Panc1 (cell line): ENCODE data around the gene RBMS1. TPM values are rescaled to one million over a fixed set of nuclear protein-coding genes. Genes with fewer than 3 reads are reported as not detected.

Experiments
- ATAC-seq: fragments of 200-7000 bp; cut with Tn5 transposase; 2 replicates; pipeline ENCODE4 v1.9.1; 2020; ENCODE audit warnings: mild to moderate bottlenecking, moderate library complexity
- BruUV-seq: library from RNA; stranded (reverse); fragments of 400-500 nt; replicated peaks from 2 replicates; lab custom pipeline; 2021; lab: Mats Ljungman, UMichigan
- CTCF ChIA-PET: fragments of 300-600 bp; sonication (Branson Sonifier 250); formaldehyde crosslinking; loops from one replicate; lab custom pipeline; 2022; ENCODE audit warnings: antibody characterized with exemption; lab: Charles Lee
- POLR2A ChIA-PET: fragments of 300-600 bp; sonication (Branson Sonifier 250); formaldehyde crosslinking; loops from one replicate; lab custom pipeline; 2022; ENCODE audit warnings: antibody characterized with exemption; lab: Charles Lee
- DNase-seq: peaks from one replicate; pipeline ENCODE4 v3.0.0-alpha.2; 2010; ENCODE audit warnings: low read depth, low spot score
- H3K27ac ChIP-seq: 2 replicates; pipeline ENCODE4 v1.5.1; 2011; ENCODE audit warnings: mild to moderate bottlenecking, low read length, inconsistent platforms
- H3K27me3 ChIP-seq: fragments of 200-500 bp; sonication (Bioruptor generic); 2 replicates; pipeline ENCODE4 v1.6.0; 2014; ENCODE audit warnings: low read length, inconsistent platforms; ENCODE audit not compliant: control insufficient read depth, insufficient read depth
- H3K36me3 ChIP-seq: fragments of 200-500 bp; sonication (Bioruptor generic); 2 replicates; pipeline ENCODE4 v1.5.1; 2014; ENCODE audit warnings: inconsistent platforms, mild to moderate bottlenecking, low read length, moderate library complexity; ENCODE audit not compliant: control insufficient read depth, insufficient read depth
- H3K4me1 ChIP-seq: 2 replicates; pipeline ENCODE4 v1.5.1; 2011; ENCODE audit warnings: inconsistent platforms, mild to moderate bottlenecking, low read length, moderate library complexity; ENCODE audit not compliant: control insufficient read depth, insufficient read depth
- H3K4me3 ChIP-seq, 2 experiments: 2 replicates each; pipeline ENCODE4 v1.5.1; 2011 to 2012; ENCODE audit warnings: low read depth in 2 of 2, low read length in 2 of 2, mild to moderate bottlenecking in 2 of 2, inconsistent platforms in 1 of 2, moderate library complexity in 1 of 2
- H3K9me3 ChIP-seq: fragments of 200-500 bp; sonication (Bioruptor generic); 2 replicates; pipeline ENCODE4 v1.5.1; 2014; ENCODE audit warnings: low read depth, mild to moderate bottlenecking, inconsistent platforms, low read length, moderate library complexity; ENCODE audit not compliant: control insufficient read depth, insufficient read depth
- POLR2AphosphoS5 ChIP-seq: IDR thresholded peaks from 2 replicates; pipeline ENCODE4 v1.6.1; 2012; ENCODE audit warnings: mild to moderate bottlenecking, low read depth, low read length, moderate library complexity
- SIN3A ChIP-seq: IDR thresholded peaks from 2 replicates; pipeline ENCODE4 v1.6.1; 2012; ENCODE audit warnings: low read depth, mild to moderate bottlenecking, low read length, moderate library complexity, borderline replicate concordance; ENCODE audit not compliant: insufficient read depth
- TCF7L2 ChIP-seq: IDR thresholded peaks from 2 replicates; pipeline ENCODE4 v1.6.1; 2011; ENCODE audit warnings: mild to moderate bottlenecking, low read depth, low read length, inconsistent platforms
- in situ Hi-C: cut with HindIII; loops from 2 replicates; pipeline ENCODE4 v1.10.0; 2016; ENCODE audit warnings: low sequenced_read_pairs, low pct_unique_long_range_greater_than_20kb
- intact Hi-C: fragments of 100-400 bp; cut with micrococcal nuclease; formaldehyde crosslinking; loops from one replicate; pipeline ENCODE4 v1.10.0; 2022; ENCODE audit not compliant: unreplicated experiment
- total RNA-seq: library from RNA; stranded (reverse); gene quantifications from one replicate; pipeline ENCODE4 v1.2.1, GENCODE V29; 2021; ENCODE audit not compliant: unreplicated experiment
- TF ChIP-seq, protein P1 (sequence below), 2 experiments: IDR thresholded peaks; 2 replicates each; pipeline ENCODE4 v1.6.1; 2011 to 2012; ENCODE audit warnings: low read depth in 2 of 2, control low read depth in 1 of 2, low read length in 1 of 2, mild to moderate bottlenecking in 1 of 2, moderate library complexity in 1 of 2; ENCODE audit not compliant: insufficient read depth in 1 of 2
- TF ChIP-seq, protein P2 (sequence below): fragments of 450-650 bp; IDR thresholded peaks from 2 replicates; pipeline ENCODE4 v1.5.1; 2017; ENCODE audit warnings: mild to moderate bottlenecking

Gene RBMS1
- total RNA-seq, 1 experiment from 2014 or later, result 67.0 TPM

DNA sequence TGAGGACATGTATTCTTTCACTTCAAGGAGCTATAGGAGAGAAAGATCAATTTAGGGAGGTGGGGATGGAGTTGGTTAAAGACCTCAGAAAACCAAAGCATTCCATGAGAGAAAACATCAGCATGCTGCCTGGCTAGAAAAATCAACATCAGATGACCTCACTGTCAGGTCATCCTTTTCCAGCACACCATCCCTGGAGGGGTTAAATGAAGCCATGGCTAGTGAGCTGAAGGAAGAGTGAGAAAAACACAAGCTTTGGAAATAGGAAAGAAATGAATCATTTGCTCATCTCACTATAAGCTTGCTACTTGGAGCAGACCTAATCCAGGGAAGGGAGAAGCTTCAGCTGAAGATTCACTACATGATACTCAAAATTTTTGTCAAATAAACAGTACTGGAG, 184.0 kb downstream of the RBMS1 start:
- H3K36me3 ChIP-seq, result peaks cover 3% of the 10 kb centered on the region; the same call in 1 of the 2 replicates
- no peaks in the 10 kb centered on the region for H3K4me1 ChIP-seq
- BruUV-seq, result no TSS peak
- no peak for ATAC-seq
- no peaks in the 10 kb centered on the region for H3K27me3 ChIP-seq
- no peaks in the 10 kb centered on the region for H3K9me3 ChIP-seq
- no peak overlapping the region for H3K4me3 ChIP-seq
- ChIA-PET POLR2A (no interaction called here), CTCF (no interaction called here)
- intact Hi-C loops (no loop called here), in situ Hi-C loops (no loop called here)
- DNase-seq, result no peak
- no peak overlapping the region for H3K27ac ChIP-seq
- TF ChIP-seq TCF7L2, result no peak
- TF ChIP-seq, protein P1, sequence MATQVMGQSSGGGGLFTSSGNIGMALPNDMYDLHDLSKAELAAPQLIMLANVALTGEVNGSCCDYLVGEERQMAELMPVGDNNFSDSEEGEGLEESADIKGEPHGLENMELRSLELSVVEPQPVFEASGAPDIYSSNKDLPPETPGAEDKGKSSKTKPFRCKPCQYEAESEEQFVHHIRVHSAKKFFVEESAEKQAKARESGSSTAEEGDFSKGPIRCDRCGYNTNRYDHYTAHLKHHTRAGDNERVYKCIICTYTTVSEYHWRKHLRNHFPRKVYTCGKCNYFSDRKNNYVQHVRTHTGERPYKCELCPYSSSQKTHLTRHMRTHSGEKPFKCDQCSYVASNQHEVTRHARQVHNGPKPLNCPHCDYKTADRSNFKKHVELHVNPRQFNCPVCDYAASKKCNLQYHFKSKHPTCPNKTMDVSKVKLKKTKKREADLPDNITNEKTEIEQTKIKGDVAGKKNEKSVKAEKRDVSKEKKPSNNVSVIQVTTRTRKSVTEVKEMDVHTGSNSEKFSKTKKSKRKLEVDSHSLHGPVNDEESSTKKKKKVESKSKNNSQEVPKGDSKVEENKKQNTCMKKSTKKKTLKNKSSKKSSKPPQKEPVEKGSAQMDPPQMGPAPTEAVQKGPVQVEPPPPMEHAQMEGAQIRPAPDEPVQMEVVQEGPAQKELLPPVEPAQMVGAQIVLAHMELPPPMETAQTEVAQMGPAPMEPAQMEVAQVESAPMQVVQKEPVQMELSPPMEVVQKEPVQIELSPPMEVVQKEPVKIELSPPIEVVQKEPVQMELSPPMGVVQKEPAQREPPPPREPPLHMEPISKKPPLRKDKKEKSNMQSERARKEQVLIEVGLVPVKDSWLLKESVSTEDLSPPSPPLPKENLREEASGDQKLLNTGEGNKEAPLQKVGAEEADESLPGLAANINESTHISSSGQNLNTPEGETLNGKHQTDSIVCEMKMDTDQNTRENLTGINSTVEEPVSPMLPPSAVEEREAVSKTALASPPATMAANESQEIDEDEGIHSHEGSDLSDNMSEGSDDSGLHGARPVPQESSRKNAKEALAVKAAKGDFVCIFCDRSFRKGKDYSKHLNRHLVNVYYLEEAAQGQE (IDR thresholded peaks at IDR 0.05; ENCODE audit: insufficient read depth in 1 of 2, low read depth in 2 of 2, low read length in 1 of 2), result no peak
- no peak for TF ChIP-seq POLR2AphosphoS5
- TF ChIP-seq SIN3A, result no peak
- TF ChIP-seq, protein P2, sequence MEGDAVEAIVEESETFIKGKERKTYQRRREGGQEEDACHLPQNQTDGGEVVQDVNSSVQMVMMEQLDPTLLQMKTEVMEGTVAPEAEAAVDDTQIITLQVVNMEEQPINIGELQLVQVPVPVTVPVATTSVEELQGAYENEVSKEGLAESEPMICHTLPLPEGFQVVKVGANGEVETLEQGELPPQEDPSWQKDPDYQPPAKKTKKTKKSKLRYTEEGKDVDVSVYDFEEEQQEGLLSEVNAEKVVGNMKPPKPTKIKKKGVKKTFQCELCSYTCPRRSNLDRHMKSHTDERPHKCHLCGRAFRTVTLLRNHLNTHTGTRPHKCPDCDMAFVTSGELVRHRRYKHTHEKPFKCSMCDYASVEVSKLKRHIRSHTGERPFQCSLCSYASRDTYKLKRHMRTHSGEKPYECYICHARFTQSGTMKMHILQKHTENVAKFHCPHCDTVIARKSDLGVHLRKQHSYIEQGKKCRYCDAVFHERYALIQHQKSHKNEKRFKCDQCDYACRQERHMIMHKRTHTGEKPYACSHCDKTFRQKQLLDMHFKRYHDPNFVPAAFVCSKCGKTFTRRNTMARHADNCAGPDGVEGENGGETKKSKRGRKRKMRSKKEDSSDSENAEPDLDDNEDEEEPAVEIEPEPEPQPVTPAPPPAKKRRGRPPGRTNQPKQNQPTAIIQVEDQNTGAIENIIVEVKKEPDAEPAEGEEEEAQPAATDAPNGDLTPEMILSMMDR, result no peak

DNA sequence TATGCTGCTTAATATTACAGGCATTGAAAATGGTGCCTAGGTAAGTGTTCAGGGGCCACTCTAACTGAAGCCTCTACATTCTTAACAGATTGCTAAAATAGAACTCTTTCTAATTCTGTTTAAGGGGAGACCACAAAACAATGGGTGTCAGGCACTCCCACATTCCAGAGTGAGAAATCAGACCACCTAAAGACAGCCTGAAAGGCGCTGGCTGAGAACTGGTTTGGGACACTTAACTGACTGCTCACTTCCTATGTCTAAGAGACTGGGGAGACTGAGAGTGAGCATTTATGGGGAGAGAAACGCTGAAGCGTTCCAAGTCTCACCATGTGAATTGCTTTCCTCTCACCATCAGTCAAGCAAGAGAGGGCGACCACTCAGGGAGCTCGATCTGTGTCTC, 184.7 kb downstream of the RBMS1 start:
- Histone ChIP-seq H3K9me3 (no peaks in the 10 kb centered on the region), H3K27me3 (no peaks in the 10 kb centered on the region), H3K27ac (no peak overlapping the region), H3K4me1 (no peaks in the 10 kb centered on the region), H3K4me3 (no peak overlapping the region), H3K36me3 (peaks cover 3% of the 10 kb centered on the region; the same call in 1 of the 2 replicates)
- in situ Hi-C loops (no loop called here), intact Hi-C loops (no loop called here)
- BruUV-seq, result no TSS peak
- ATAC-seq, result no peak
- no peak for DNase-seq
- ChIA-PET CTCF (no interaction called here), POLR2A (no interaction called here)
- TF ChIP-seq SIN3A, result no peak
- TF ChIP-seq, protein P2, result no peak
- TF ChIP-seq POLR2AphosphoS5, result no peak
- no peak for TF ChIP-seq TCF7L2
- TF ChIP-seq, protein P1 (IDR thresholded peaks at IDR 0.05; ENCODE audit: insufficient read depth in 1 of 2, low read depth in 2 of 2, low read length in 1 of 2), result no peak
